Endothelial cell of umbilical vein (primary cell): ENCODE measurements around the gene KCTD17. TPM values are rescaled to one million over a fixed set of nuclear protein-coding genes. Genes with fewer than 3 reads are reported as not detected.

Source experiments
- BruUV-seq: library from RNA; stranded (reverse); fragments of 400-500 nt; replicated peaks from 2 replicates; lab custom pipeline; 2021; lab: Mats Ljungman, UMichigan
- CTCF ChIA-PET: fragments of 300-600, 350-600 bp; sonication (Branson Sonifier 250); formaldehyde crosslinking; loops from one replicate; lab custom pipeline; 2021; ENCODE audit warnings: antibody characterized with exemption, inconsistent platforms; lab: Charles Lee
- POLR2A ChIA-PET: fragments of 300-600, 350-600 bp; sonication (Branson Sonifier 250); formaldehyde crosslinking; loops from one replicate; lab custom pipeline; 2021; ENCODE audit warnings: antibody characterized with exemption, inconsistent platforms; lab: Charles Lee
- DNase-seq: peaks from one replicate; pipeline ENCODE4 v3.0.0-alpha.2; 2011; ENCODE audit warnings: low read depth, low spot score
- FAIRE-seq: peaks from 2 replicates; lab custom pipeline; 2011; peaks lifted over from hg19 to GRCh38; lab: Jason Lieb, UNC
- H2AFZ ChIP-seq: 2 replicates; pipeline ENCODE4 v1.6.0; 2012; ENCODE audit warnings: low read depth, low read length, control low read depth, inconsistent platforms
- H3K27ac ChIP-seq: 2 replicates; pipeline ENCODE4 v1.5.1; 2011; ENCODE audit warnings: low read depth, mild to moderate bottlenecking, control low read depth, low read length, moderate library complexity; ENCODE audit not compliant: insufficient read depth
- H3K27me3 ChIP-seq, 2 experiments: 2 replicates each; pipeline versions ENCODE4 v1.6.0 to v1.6.1; 2011; ENCODE audit warnings: low read length in 2 of 2, mixed read lengths in 1 of 2; ENCODE audit not compliant: control insufficient read depth in 2 of 2, insufficient read depth in 2 of 2
- H3K36me3 ChIP-seq, 2 experiments: 2 replicates in 1 of 2; 3 replicates in 1 of 2; pipeline ENCODE4 v1.5.1; 2011; ENCODE audit warnings: low read length in 2 of 2, mild to moderate bottlenecking in 1 of 2, moderate library complexity in 1 of 2; ENCODE audit not compliant: control insufficient read depth in 2 of 2, insufficient read depth in 2 of 2; ENCODE audit errors: extremely low read depth in 1 of 2
- H3K4me1 ChIP-seq: 3 replicates; pipeline ENCODE4 v1.5.1; 2011; ENCODE audit warnings: mild to moderate bottlenecking, low read length; ENCODE audit not compliant: control insufficient read depth, insufficient read depth; ENCODE audit errors: extremely low read depth
- H3K4me2 ChIP-seq: 2 replicates; pipeline ENCODE4 v1.6.1; 2011; ENCODE audit warnings: low read length, control low read depth, mixed read lengths; ENCODE audit not compliant: insufficient read depth
- H3K4me3 ChIP-seq, 3 experiments: fragments of 200-600 bp in 1 of 3; sonication (generic), shearing (Covaris generic) in 1 of 3; replicated peaks in 1 of 3; 2 replicates each; pipeline ENCODE4 v1.5.1; 2011 to 2016; ENCODE audit warnings: control low read depth in 3 of 3, low read length in 3 of 3, mild to moderate bottlenecking in 2 of 3, inconsistent platforms in 1 of 3, low read depth in 1 of 3, moderate library complexity in 1 of 3; ENCODE audit not compliant: insufficient read depth in 1 of 3
- H3K79me2 ChIP-seq: 2 replicates; pipeline ENCODE4 v1.6.0; 2012; ENCODE audit warnings: low read length, inconsistent platforms; ENCODE audit not compliant: control insufficient read depth, insufficient read depth
- H3K9ac ChIP-seq: replicated peaks from 2 replicates; pipeline ENCODE3; 2011; ENCODE audit warnings: low read length, control low read depth; ENCODE audit not compliant: insufficient read depth; ENCODE audit errors: extremely low read depth
- H3K9me1 ChIP-seq: replicated peaks from 3 replicates; pipeline ENCODE4 v1.6.0; 2011; ENCODE audit warnings: mild to moderate bottlenecking, low read length; ENCODE audit not compliant: control insufficient read depth, insufficient read depth; ENCODE audit errors: extremely low read depth
- H3K9me3 ChIP-seq: replicated peaks from 2 replicates; pipeline ENCODE4 v1.5.1; 2012; ENCODE audit warnings: low read length, inconsistent platforms; ENCODE audit not compliant: control insufficient read depth, insufficient read depth
- H4K20me1 ChIP-seq: replicated peaks from 2 replicates; pipeline ENCODE3; 2011; ENCODE audit warnings: mild to moderate bottlenecking, low read length; ENCODE audit not compliant: control insufficient read depth, insufficient read depth; ENCODE audit errors: extremely low read depth
- CTCF ChIP-seq, 2 donors: IDR thresholded peaks; 1 replicate in 1 of 2; 2 replicates in 1 of 2; pipeline ENCODE4 v1.5.1; 2011; ENCODE audit warnings: low read length in 2 of 2, mild to moderate bottlenecking in 2 of 2, moderate library complexity in 2 of 2, control low read depth in 1 of 2, inconsistent platforms in 1 of 2, low read depth in 1 of 2; ENCODE audit not compliant: insufficient read depth in 1 of 2; ENCODE audit errors: extremely low read depth in 1 of 2
- EZH2 ChIP-seq: IDR thresholded peaks from 2 replicates; pipeline ENCODE4 v1.6.1; 2012; ENCODE audit warnings: borderline replicate concordance, low read depth, mild to moderate bottlenecking, moderate library complexity, low read length, inconsistent platforms; ENCODE audit not compliant: severe bottlenecking
- FOS ChIP-seq: IDR thresholded peaks from 2 replicates; pipeline ENCODE4 v1.6.1; 2011; ENCODE audit warnings: mild to moderate bottlenecking, low read length, moderate library complexity, borderline replicate concordance; ENCODE audit not compliant: insufficient read depth
- GATA2 ChIP-seq: IDR thresholded peaks from 2 replicates; pipeline ENCODE4 v1.7.0; 2011; ENCODE audit warnings: low read depth, mild to moderate bottlenecking, moderate library complexity, mixed read lengths, low read length; ENCODE audit not compliant: insufficient read length, insufficient read depth
- JUN ChIP-seq: IDR thresholded peaks from 2 replicates; pipeline ENCODE4 v1.6.1; 2011; ENCODE audit warnings: borderline replicate concordance, low read depth; ENCODE audit not compliant: insufficient read length, insufficient read depth
- MAX ChIP-seq: IDR thresholded peaks from 2 replicates; pipeline ENCODE4 v1.6.1; 2011; ENCODE audit not compliant: insufficient read depth, insufficient read length
- MYC ChIP-seq: IDR thresholded peaks from one replicate; pipeline ENCODE4 v1.6.1; 2011; ENCODE audit warnings: mild to moderate bottlenecking, low read depth, low read length
- POLR2A ChIP-seq: IDR thresholded peaks from 2 replicates; pipeline ENCODE4 v1.6.1; 2012; ENCODE audit warnings: low read depth, mild to moderate bottlenecking, control low read depth, low read length
- POLR2AphosphoS5 ChIP-seq: IDR thresholded peaks from 2 replicates; pipeline ENCODE4 v1.6.1; 2012; ENCODE audit warnings: low read depth, mild to moderate bottlenecking, control low read depth, low read length, moderate library complexity; ENCODE audit not compliant: insufficient read depth
- dilution Hi-C: fragments of 300-500 bp; cut with MboI; formaldehyde crosslinking; loops from one replicate; pipeline ENCODE4 v1.15.0; 2019; ENCODE audit warnings: low sequenced_read_pairs; ENCODE audit not compliant: extremely low pct_ligation_motif_present
- intact Hi-C: fragments of 100-400 bp; cut with micrococcal nuclease; formaldehyde crosslinking; loops from one replicate; pipeline ENCODE4 v1.10.0; 2022
- polyA plus RNA-seq, 4 experiments: library from polyadenylated mRNA; depleted of rRNA in 3 of 4; stranded (reverse) in 3 of 4; unstranded in 1 of 4; fragments of >200 nt; gene quantifications; 2 replicates each; pipeline versions ENCODE4 v1.2.1 to v1.2.3, GENCODE V29; 2011 to 2012; ENCODE audit warnings: missing spikeins in 1 of 4
- total RNA-seq: library from RNA; stranded (reverse); gene quantifications from 2 replicates; pipeline ENCODE4 v1.2.3, GENCODE V29; 2021

Gene KCTD17
- total and polyA plus RNA-seq, 2 donors (not counting 3 experiments of a cell fraction or from before 2014, with no cell fraction given), result 59.2 to 73.0 TPM

GRCh38 chr22:37054056-37054395 is 2.5 kb downstream of the KCTD17 start:
- Histone ChIP-seq H3K27ac (no peak overlapping the region), H3K4me1 (peaks cover 7% of the 10 kb centered on the region), H3K27me3 (no peaks in the 10 kb centered on the region), H3K9me1 (no peaks in the 10 kb centered on the region), H3K4me3 (no peak overlapping the region), H3K9ac (no peak overlapping the region), H2AFZ (no peak overlapping the region), H3K79me2 (peaks cover 3% of the 10 kb centered on the region), H3K36me3 (peaks cover 1 to 32% of the 10 kb centered on the region in 2 experiments), H4K20me1 (no peaks in the 10 kb centered on the region), H3K4me2 (no peak overlapping the region), H3K9me3 (no peaks in the 10 kb centered on the region)
- no TSS peak for BruUV-seq
- intact Hi-C loops (no loop called here), dilution Hi-C loops (no loop called here)
- no peak for FAIRE-seq
- POLR2A ChIA-PET, result no interaction called here
- CTCF ChIA-PET, result no interaction called here
- TF ChIP-seq CTCF (IDR thresholded peaks at IDR 0.05; ENCODE audit: extremely low read depth in 1 of 2, insufficient read depth in 1 of 2, low read depth in 1 of 2, low read length in 2 of 2) (no peak), FOS (no peak), GATA2 (no peak), MYC (no peak), JUN (no peak), EZH2 (no peak), POLR2A (no peak), MAX (no peak), POLR2AphosphoS5 (no peak)
- no peak for DNase-seq
